ENCODE results near the gene MEP1B. TPM values are rescaled to one million over a fixed set of nuclear protein-coding genes. Genes with fewer than 3 reads are reported as not detected.

The MEP1B gene
- total RNA-seq, 1 donor from 2014 or later: not detected

GRCh38 chr18:32242395-32242794 lies 52.6 kb downstream of the MEP1B start:
- Histone ChIP-seq H3K27me3 (ENCODE audit: control insufficient read depth, insufficient read depth, low read length) (no peaks in the 10 kb centered on the region), H3K36me3 (ENCODE audit: control insufficient read depth, insufficient read depth, low read length) (no peaks in the 10 kb centered on the region), H3K4me3 (ENCODE audit: low read depth, low read length) (no peak overlapping the region)
- no peak for DNase-seq (ENCODE audit: low read depth)
- TF ChIP-seq CTCF (IDR thresholded peaks at IDR 0.05; ENCODE audit: insufficient read depth, low read length, poor library complexity, severe bottlenecking): no peak

GRCh38 chr18:32243358-32243757 lies 53.5 kb downstream of the MEP1B start:
- no peak for DNase-seq (ENCODE audit: low read depth)
- Histone ChIP-seq H3K4me3 (ENCODE audit: low read depth, low read length) (no peak overlapping the region), H3K36me3 (ENCODE audit: control insufficient read depth, insufficient read depth, low read length) (no peaks in the 10 kb centered on the region), H3K27me3 (ENCODE audit: control insufficient read depth, insufficient read depth, low read length) (no peaks in the 10 kb centered on the region)
- TF ChIP-seq CTCF (IDR thresholded peaks at IDR 0.05; ENCODE audit: insufficient read depth, low read length, poor library complexity, severe bottlenecking): no peak

DNA sequence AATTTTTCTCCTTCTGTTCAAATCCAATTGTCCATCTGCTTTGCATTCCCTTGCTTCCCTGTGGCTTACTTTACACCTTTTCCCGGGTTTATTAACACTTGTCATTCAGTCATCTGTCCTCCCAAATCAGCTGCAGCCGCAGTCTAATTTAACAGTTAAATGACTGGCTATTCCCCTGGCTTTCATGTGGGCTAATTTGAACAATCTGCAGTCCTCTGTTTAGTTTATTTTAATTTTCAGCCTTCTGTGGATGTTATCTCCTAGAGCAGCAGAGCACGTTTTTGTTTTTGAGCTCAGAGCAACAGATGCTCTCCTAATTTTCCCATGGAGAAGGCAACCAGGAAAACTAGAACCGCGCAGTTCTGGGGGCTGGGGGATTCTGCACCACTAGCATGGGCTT lies 55.0 kb downstream of the MEP1B start:
- TF ChIP-seq CTCF (IDR thresholded peaks at IDR 0.05; ENCODE audit: insufficient read depth, low read length, poor library complexity, severe bottlenecking): no peak
- H3K4me3 ChIP-seq (ENCODE audit: low read depth, low read length): no peak overlapping the region
- H3K36me3 ChIP-seq (ENCODE audit: control insufficient read depth, insufficient read depth, low read length): no peaks in the 10 kb centered on the region
- no peaks in the 10 kb centered on the region for H3K27me3 ChIP-seq (ENCODE audit: control insufficient read depth, insufficient read depth, low read length)
- DNase-seq (ENCODE audit: low read depth): no peak

- no peaks in the 10 kb centered on the region for H3K27me3 ChIP-seq (ENCODE audit: control insufficient read depth, insufficient read depth, low read length)
These were observed 59.5 kb downstream of the MEP1B start for GRCh38 chr18:32249147-32249929.

GRCh38 chr18:32251466-32251865 lies 61.6 kb downstream of the MEP1B start:
- Histone ChIP-seq H3K27me3 (ENCODE audit: control insufficient read depth, insufficient read depth, low read length) (no peaks in the 10 kb centered on the region), H3K36me3 (ENCODE audit: control insufficient read depth, insufficient read depth, low read length) (no peaks in the 10 kb centered on the region), H3K4me3 (ENCODE audit: low read depth, low read length) (no peak overlapping the region)
- no peak for DNase-seq (ENCODE audit: low read depth)
- TF ChIP-seq CTCF (IDR thresholded peaks at IDR 0.05; ENCODE audit: insufficient read depth, low read length, poor library complexity, severe bottlenecking): no peak

More at GRCh38 chr18:32249147-32249929, 59.5 kb downstream of the MEP1B start:
- H3K36me3 ChIP-seq (ENCODE audit: control insufficient read depth, insufficient read depth, low read length): no peaks in the 10 kb centered on the region
- no peak overlapping the region for H3K4me3 ChIP-seq (ENCODE audit: low read depth, low read length)
- no peak for TF ChIP-seq CTCF (IDR thresholded peaks at IDR 0.05; ENCODE audit: insufficient read depth, low read length, poor library complexity, severe bottlenecking)
- DNase-seq (ENCODE audit: low read depth): no peak
